ENCODE data around the gene OXTR.

The OXTR gene

GRCh38 chr3:8767667-8768363 is 1.6 kb downstream of the OXTR start:
- in situ Hi-C loops (cut with MboI; ENCODE audit: low sequenced_read_pairs), result no loop called here

- in situ Hi-C loops (cut with MboI; ENCODE audit: low sequenced_read_pairs), result no loop called here
Measured at GRCh38 chr3:8767256-8767666, 2.2 kb downstream of the OXTR start.

- in situ Hi-C loops (cut with MboI; ENCODE audit: low sequenced_read_pairs), result no loop called here
Measured at GRCh38 chr3:8766148-8766547, 3.3 kb downstream of the OXTR start.

GRCh38 chr3:8765528-8765927 is 3.9 kb downstream of the OXTR start:
- in situ Hi-C loops (cut with MboI; ENCODE audit: low sequenced_read_pairs), result no loop called here

- in situ Hi-C loops (cut with MboI; ENCODE audit: low sequenced_read_pairs), result no loop called here
Measured at GRCh38 chr3:8764528-8764927, 4.9 kb downstream of the OXTR start.

- in situ Hi-C loops (cut with MboI; ENCODE audit: low sequenced_read_pairs), result no loop called here
Measured at GRCh38 chr3:8762607-8763377, 6.6 kb downstream of the OXTR start.

- in situ Hi-C loops (cut with MboI; ENCODE audit: low sequenced_read_pairs), result no loop called here
Measured at GRCh38 chr3:8761866-8762265, 7.5 kb downstream of the OXTR start.

- in situ Hi-C loops (cut with MboI; ENCODE audit: low sequenced_read_pairs), result no loop called here
Measured at GRCh38 chr3:8760506-8760905, 8.9 kb downstream of the OXTR start.

GRCh38 chr3:8760091-8760490 is 9.3 kb downstream of the OXTR start:
- in situ Hi-C loops (cut with MboI; ENCODE audit: low sequenced_read_pairs), result no loop called here

GRCh38 chr3:8759038-8759707 is 10.2 kb downstream of the OXTR start:
- in situ Hi-C loops (cut with MboI; ENCODE audit: low sequenced_read_pairs), result no loop called here

GRCh38 chr3:8757551-8758518 is 11.6 kb downstream of the OXTR start:
- in situ Hi-C loops (cut with MboI; ENCODE audit: low sequenced_read_pairs), result no loop called here

GRCh38 chr3:8756671-8757070 is 12.7 kb downstream of the OXTR start:
- in situ Hi-C loops (cut with MboI; ENCODE audit: low sequenced_read_pairs), result no loop called here

GRCh38 chr3:8755564-8756237 is 13.7 kb downstream of the OXTR start:
- in situ Hi-C loops (cut with MboI; ENCODE audit: low sequenced_read_pairs), result no loop called here

GRCh38 chr3:8755097-8755496 is 14.3 kb downstream of the OXTR start:
- in situ Hi-C loops (cut with MboI; ENCODE audit: low sequenced_read_pairs), result no loop called here

GRCh38 chr3:8752832-8753231 is 16.6 kb downstream of the OXTR start:
- in situ Hi-C loops (cut with MboI; ENCODE audit: low sequenced_read_pairs), result no loop called here

GRCh38 chr3:8749316-8749715 is 20.1 kb downstream of the OXTR start:
- in situ Hi-C loops (cut with MboI; ENCODE audit: low sequenced_read_pairs), result no loop called here

GRCh38 chr3:8746780-8747345 is 22.6 kb downstream of the OXTR start:
- in situ Hi-C loops (cut with MboI; ENCODE audit: low sequenced_read_pairs), result no loop called here

- in situ Hi-C loops (cut with MboI; ENCODE audit: low sequenced_read_pairs), result no loop called here
Measured at GRCh38 chr3:8745619-8746370, 23.6 kb downstream of the OXTR start.

- in situ Hi-C loops (cut with MboI; ENCODE audit: low sequenced_read_pairs), result no loop called here
Measured at GRCh38 chr3:8743911-8744310, 25.5 kb downstream of the OXTR start.
